Progenitor cell of endocrine pancreas (in vitro differentiated cells): ENCODE data around the gene SLC9A9. TPM values are rescaled to one million over a fixed set of nuclear protein-coding genes. Genes with fewer than 3 reads are reported as not detected.

Experiments
- DNase-seq: peaks from one replicate; pipeline ENCODE4 v3.0.0; 2021; ENCODE audit warnings: low spot score; ENCODE audit not compliant: unreplicated experiment
- H3K27ac Mint-ChIP-seq: 2 replicates; pipeline ENCODE4 v1.8.0; 2021; ENCODE audit warnings: mild to moderate bottlenecking, moderate library complexity, mixed read lengths
- H3K27me3 Mint-ChIP-seq: 2 replicates; pipeline ENCODE4 v1.8.0; 2021; ENCODE audit warnings: mixed read lengths
- H3K36me3 Mint-ChIP-seq: 2 replicates; pipeline ENCODE4 v1.8.0; 2022; ENCODE audit warnings: mixed read lengths; ENCODE audit not compliant: insufficient read depth
- H3K4me1 Mint-ChIP-seq: 2 replicates; pipeline ENCODE4 v1.8.0; 2021; ENCODE audit warnings: low read depth, mixed read lengths
- H3K4me3 Mint-ChIP-seq: 2 replicates; pipeline ENCODE4 v1.8.0; 2021; ENCODE audit warnings: low read depth, mild to moderate bottlenecking, moderate library complexity, mixed read lengths
- H3K9me3 Mint-ChIP-seq: 2 replicates; pipeline ENCODE4 v1.8.0; 2021; ENCODE audit warnings: low read depth, mixed read lengths
- CTCF ChIP-seq: fragments of 200-600 bp; sonication (generic); IDR thresholded peaks from one replicate; pipeline ENCODE4 v1.5.0; 2021; ENCODE audit warnings: antibody characterized with exemption, mild to moderate bottlenecking; ENCODE audit not compliant: unreplicated experiment
- total RNA-seq: library from RNA; stranded (reverse); gene quantifications from 2 replicates; pipeline ENCODE4 v1.2.1, GENCODE V29; 2021

Gene SLC9A9
- total RNA-seq, 1 donor from 2014 or later, result 0.17 TPM

- peaks cover 8% of the 10 kb centered on the region for H3K9me3 Mint-ChIP-seq
- no peak for DNase-seq
- no peak overlapping the region for H3K27ac Mint-ChIP-seq
- no peak for TF ChIP-seq CTCF
- H3K36me3 Mint-ChIP-seq, result no peaks in the 10 kb centered on the region
- H3K27me3 Mint-ChIP-seq, result peaks cover 2% of the 10 kb centered on the region
- H3K4me1 Mint-ChIP-seq, result no peaks in the 10 kb centered on the region
- H3K4me3 Mint-ChIP-seq, result no peak overlapping the region
Observed at GRCh38 chr3:143661677-143662076, 186.6 kb downstream of the SLC9A9 start.

- no peak overlapping the region for H3K27ac Mint-ChIP-seq
Observed at GRCh38 chr3:143658861-143659260, 189.4 kb downstream of the SLC9A9 start.

GRCh38 chr3:143658116-143658515 is 190.2 kb downstream of the SLC9A9 start:
- H3K27ac Mint-ChIP-seq, result no peak overlapping the region
- no peak for DNase-seq
- peaks cover 2% of the 10 kb centered on the region for H3K27me3 Mint-ChIP-seq
- H3K9me3 Mint-ChIP-seq, result peaks cover 5% of the 10 kb centered on the region
- no peaks in the 10 kb centered on the region for H3K36me3 Mint-ChIP-seq
- no peak for TF ChIP-seq CTCF
- H3K4me3 Mint-ChIP-seq, result no peak overlapping the region
- H3K4me1 Mint-ChIP-seq, result no peaks in the 10 kb centered on the region

More at GRCh38 chr3:143658861-143659260, 189.4 kb downstream of the SLC9A9 start:
- no peaks in the 10 kb centered on the region for H3K36me3 Mint-ChIP-seq
- H3K4me1 Mint-ChIP-seq, result no peaks in the 10 kb centered on the region
- peaks cover 8% of the 10 kb centered on the region for H3K9me3 Mint-ChIP-seq
- peaks cover 2% of the 10 kb centered on the region for H3K27me3 Mint-ChIP-seq
- TF ChIP-seq CTCF, result no peak
- no peak overlapping the region for H3K4me3 Mint-ChIP-seq
- no peak for DNase-seq

- Mint-ChIP-seq H3K4me3 (no peak overlapping the region), H3K4me1 (no peaks in the 10 kb centered on the region), H3K27me3 (peaks cover 2% of the 10 kb centered on the region), H3K9me3 (peaks cover 5% of the 10 kb centered on the region), H3K36me3 (no peaks in the 10 kb centered on the region), H3K27ac (no peak overlapping the region)
- DNase-seq, result no peak
- no peak for TF ChIP-seq CTCF
Observed at GRCh38 chr3:143657391-143657790, 190.9 kb downstream of the SLC9A9 start.

- Mint-ChIP-seq H3K27me3 (peaks cover 4% of the 10 kb centered on the region), H3K4me1 (no peaks in the 10 kb centered on the region), H3K27ac (no peak overlapping the region), H3K4me3 (no peak overlapping the region), H3K9me3 (no peaks in the 10 kb centered on the region), H3K36me3 (no peaks in the 10 kb centered on the region)
- no peak for DNase-seq
- TF ChIP-seq CTCF, result no peak
Observed at GRCh38 chr3:143654906-143655305, 193.4 kb downstream of the SLC9A9 start.
